Measurements from ENCODE around the gene TNFSF12. TPM values are rescaled to one million over a fixed set of nuclear protein-coding genes. Genes with fewer than 3 reads are reported as not detected.

TNFSF12 gene
- total RNA-seq, 3 donors from 2014 or later: 11.6 to 69.4 (median 15.8) TPM

DNA sequence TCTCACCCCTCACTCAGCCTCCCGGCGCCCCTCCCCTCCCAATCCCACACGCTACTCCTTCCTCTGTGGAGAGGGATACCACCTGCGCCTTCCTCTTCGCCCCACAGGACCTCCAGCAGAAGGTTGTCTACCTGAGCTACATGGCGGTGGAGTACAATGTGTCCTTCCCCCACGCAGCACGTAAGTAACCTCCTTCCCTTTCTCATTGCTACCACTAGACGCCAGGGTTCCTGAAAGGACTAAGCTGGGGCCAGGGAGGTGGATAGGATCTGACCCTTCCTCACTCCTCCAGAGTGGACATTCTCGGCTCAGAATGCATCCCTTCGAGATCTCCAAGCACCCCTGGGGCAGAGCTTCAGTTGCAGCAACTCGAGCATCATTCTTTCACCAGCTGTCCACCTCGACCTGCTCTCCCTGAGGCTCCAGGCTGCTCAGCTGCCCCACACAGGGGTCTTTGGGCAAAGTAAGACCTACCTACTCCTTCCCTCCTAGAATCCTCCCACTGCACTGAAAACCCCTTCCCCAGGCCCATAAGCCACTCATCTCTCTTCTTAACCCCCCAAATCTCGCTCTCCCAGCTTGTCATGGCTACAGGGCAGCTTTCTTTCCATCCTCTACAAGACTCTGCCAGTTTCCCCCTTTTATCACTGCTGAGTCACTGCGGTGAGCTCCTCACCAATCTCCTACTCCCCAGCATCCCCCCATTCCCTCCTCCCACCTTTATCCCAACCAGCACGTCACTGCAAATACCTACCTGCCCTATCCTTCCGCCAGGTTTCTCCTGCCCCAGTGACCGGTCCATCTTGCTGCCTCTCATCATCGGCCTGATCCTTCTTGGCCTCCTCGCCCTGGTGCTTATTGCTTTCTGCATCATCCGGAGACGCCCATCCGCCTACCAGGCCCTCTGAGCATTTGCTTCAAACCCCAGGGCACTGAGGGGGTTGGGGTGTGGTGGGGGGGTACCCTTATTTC, 32.0 kb downstream of the TNFSF12 start:
- Histone ChIP-seq H3K4me3 (no peak overlapping the region), H3K36me3 (ENCODE audit: low read depth) (peaks cover 28% of the 10 kb centered on the region), H3K9me3 (no peaks in the 10 kb centered on the region), H3K4me1 (ENCODE audit: low read depth) (peaks cover 31% of the 10 kb centered on the region)
- intact Hi-C loops (cut with DNase I, micrococcal nuclease): no loop called here
- DNase-seq: no peak
- TF ChIP-seq, protein P1, sequence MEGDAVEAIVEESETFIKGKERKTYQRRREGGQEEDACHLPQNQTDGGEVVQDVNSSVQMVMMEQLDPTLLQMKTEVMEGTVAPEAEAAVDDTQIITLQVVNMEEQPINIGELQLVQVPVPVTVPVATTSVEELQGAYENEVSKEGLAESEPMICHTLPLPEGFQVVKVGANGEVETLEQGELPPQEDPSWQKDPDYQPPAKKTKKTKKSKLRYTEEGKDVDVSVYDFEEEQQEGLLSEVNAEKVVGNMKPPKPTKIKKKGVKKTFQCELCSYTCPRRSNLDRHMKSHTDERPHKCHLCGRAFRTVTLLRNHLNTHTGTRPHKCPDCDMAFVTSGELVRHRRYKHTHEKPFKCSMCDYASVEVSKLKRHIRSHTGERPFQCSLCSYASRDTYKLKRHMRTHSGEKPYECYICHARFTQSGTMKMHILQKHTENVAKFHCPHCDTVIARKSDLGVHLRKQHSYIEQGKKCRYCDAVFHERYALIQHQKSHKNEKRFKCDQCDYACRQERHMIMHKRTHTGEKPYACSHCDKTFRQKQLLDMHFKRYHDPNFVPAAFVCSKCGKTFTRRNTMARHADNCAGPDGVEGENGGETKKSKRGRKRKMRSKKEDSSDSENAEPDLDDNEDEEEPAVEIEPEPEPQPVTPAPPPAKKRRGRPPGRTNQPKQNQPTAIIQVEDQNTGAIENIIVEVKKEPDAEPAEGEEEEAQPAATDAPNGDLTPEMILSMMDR (IDR thresholded peaks at IDR 0.05): no peak
- no peak for ATAC-seq

DNA sequence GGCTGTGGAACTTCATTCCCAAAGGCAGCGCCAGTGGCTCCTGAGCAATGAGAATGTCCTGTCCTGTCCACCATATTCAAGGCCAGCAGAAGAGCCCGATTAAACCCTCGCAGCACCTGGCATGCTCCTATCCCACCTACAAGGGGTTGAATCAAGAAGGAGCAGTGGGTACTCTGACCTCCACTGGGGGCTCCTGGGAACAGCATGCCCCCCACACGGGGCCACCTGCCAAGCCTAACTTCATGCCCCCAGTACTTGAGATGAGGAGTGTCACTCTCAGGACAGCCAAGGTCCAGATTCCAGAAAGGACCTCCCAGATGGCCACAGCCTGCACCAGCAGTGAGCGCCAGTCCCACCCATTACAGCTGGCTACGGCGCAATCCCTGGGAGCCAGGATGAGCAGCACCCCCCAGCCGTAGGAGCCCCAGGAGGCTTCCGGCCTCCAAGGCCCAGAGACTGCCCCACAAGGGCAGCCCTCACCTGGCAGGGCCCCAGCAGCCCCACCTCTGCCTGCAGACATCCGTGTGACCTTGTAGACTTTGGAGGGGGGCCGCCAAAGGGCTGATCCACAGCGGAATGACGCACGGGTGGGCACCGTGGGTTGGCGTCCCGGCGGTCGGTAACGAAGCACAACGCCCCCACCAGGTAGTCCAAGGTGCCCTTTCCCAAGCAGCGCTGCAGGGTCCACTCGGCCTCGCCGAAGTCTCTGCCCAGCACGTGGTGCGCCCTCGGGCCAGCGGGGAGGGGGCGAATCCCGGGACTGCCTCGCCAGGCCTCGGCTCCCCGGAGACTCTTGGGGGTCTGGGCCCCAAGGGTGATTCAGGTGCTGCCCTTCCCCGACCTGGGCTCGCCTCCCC, 33.8 kb downstream of the TNFSF12 start:
- TF ChIP-seq, protein P1 (IDR thresholded peaks at IDR 0.05): no peak
- DNase-seq: peak in 2 of 3 donors; percentile 42 to 79
- H3K4me3 ChIP-seq: no peak overlapping the region
- intact Hi-C loops (cut with DNase I, micrococcal nuclease): no loop called here
- no peaks in the 10 kb centered on the region for H3K9me3 ChIP-seq
- H3K4me1 ChIP-seq (ENCODE audit: low read depth): peaks cover 31% of the 10 kb centered on the region
- ATAC-seq: no peak
- peaks cover 20% of the 10 kb centered on the region for H3K36me3 ChIP-seq (ENCODE audit: low read depth)

DNA sequence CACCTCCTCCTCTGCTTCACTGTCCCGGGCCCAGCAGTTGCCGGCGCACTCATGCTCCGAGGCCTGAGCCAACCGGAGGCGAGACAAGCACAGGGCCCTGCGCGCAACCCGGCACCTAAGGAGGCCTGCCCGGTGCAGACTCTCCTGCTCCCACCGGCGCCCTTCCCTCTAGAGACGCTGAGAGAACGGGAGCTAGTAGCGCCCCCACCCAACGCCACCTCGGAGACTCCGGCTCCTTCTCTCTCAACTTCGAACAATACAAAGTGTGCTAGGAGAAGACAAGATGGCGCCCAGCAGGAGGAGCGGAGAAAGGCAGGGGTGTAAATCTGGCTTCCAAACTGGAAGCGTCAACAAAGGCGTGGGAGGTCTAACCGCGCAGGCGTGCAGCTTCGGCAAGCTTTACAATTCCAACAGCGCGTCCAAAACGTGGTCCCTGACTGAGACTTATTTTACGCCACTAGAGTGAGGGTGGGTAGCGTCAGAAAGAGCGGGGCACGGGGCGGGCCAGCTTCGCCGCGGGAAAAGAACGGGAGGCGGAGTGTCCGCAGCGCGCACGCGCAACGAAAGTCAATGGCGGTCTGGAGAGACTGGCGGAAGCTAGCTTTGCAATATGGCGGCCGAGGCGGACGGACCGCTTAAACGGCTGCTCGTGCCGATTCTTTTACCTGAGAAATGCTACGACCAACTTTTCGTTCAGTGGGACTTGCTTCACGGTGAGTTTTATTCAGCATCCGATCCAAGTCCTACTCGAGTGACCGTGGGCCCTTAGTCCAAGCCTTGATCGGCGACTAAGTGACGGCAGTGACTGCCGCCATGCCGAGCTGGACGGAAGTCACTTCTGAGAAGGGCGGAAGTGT, 34.6 kb downstream of the TNFSF12 start, which contains the start of gene MPDU1:
Gene MPDU1 (plus strand): TSS at position 600 of the 857 bp plus-strand sequence. CDS start 11 bp downstream, at position 611.
- TF ChIP-seq, protein P1 (IDR thresholded peaks at IDR 0.05): no peak
- ATAC-seq: peak; percentile 86
- intact Hi-C loops (cut with DNase I, micrococcal nuclease): no loop called here
- Histone ChIP-seq H3K4me1 (ENCODE audit: low read depth) (peaks cover 26% of the 10 kb centered on the region), H3K4me3 (peak within 1 kb of the TSS; percentile 44), H3K36me3 (ENCODE audit: low read depth) (peaks cover 13% of the 10 kb centered on the region), H3K9me3 (no peaks in the 10 kb centered on the region)
- DNase-seq: peak; percentile 95 to 98 (median 97)

DNA sequence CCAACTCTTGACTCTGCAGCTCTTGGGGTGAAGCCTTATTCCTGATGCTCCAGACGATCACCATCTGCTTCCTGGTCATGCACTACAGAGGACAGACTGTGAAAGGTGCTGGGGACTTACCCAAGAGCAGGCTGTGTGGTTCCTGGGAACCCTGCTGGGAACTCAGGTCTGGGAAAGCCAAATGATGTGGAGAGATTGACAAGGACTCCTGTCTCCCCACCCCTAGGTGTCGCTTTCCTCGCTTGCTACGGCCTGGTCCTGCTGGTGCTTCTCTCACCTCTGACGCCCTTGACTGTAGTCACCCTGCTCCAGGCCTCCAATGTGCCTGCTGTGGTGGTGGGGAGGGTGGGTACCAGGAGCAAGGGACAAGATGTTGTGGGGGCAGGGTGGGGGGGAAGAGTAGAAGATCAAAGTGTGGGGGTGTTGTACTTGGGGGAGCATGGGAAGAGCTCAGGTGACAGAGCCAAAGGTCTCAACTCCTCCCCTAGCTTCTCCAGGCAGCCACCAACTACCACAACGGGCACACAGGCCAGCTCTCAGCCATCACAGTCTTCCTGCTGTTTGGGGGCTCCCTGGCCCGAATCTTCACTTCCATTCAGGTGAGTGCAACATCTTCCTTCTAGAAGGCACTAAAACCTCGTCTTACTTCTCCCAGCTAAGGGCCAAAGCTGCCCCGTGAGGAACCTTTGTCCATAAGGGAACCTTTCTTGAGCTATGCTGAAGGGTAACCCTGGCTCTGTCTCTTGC, 38.0 kb downstream of the TNFSF12 start:
- peaks cover 13% of the 10 kb centered on the region for H3K36me3 ChIP-seq (ENCODE audit: low read depth)
- TF ChIP-seq, protein P1 (IDR thresholded peaks at IDR 0.05): no peak
- no peak overlapping the region for H3K4me3 ChIP-seq
- no peaks in the 10 kb centered on the region for H3K9me3 ChIP-seq
- peaks cover 17% of the 10 kb centered on the region for H3K4me1 ChIP-seq (ENCODE audit: low read depth)
- DNase-seq: peak in 2 of 3 donors; percentile 62 to 74
- peak; percentile 35 for ATAC-seq
- intact Hi-C loops (cut with DNase I, micrococcal nuclease): no loop called here
